GM23248 (cell line): ENCODE results near the gene LDB2.

Experiments
- EZH2 ChIP-seq: fragments of 200-600 bp; sonication (generic); IDR thresholded peaks from 2 replicates; pipeline ENCODE4 v1.6.1; 2018; ENCODE audit warnings: antibody characterized with exemption, mild to moderate bottlenecking; ENCODE audit not compliant: insufficient read depth, poor library complexity, severe bottlenecking
- EZH2phosphoT487 ChIP-seq: fragments of 200-600 bp; sonication (generic); IDR thresholded peaks from 2 replicates; pipeline ENCODE4 v1.6.1; 2018; ENCODE audit warnings: antibody characterized with exemption, moderate library complexity, mild to moderate bottlenecking, low read depth; ENCODE audit not compliant: insufficient read depth

- no peak for TF ChIP-seq EZH2
- TF ChIP-seq EZH2phosphoT487: no peak
Measured at GRCh38 chr4:16836324-16836723, 62.1 kb downstream of the LDB2 start.
